Spleen (tissue), 7 donors: ENCODE measurements around the gene HDAC7.

Source experiments
- POLR2A ChIP-seq, 3 donors: fragments of 450-650 bp; IDR thresholded peaks; one replicate each; pipeline ENCODE4 v1.5.1; 2017; ENCODE audit warnings: antibody characterized with exemption in 3 of 3, mild to moderate bottlenecking in 1 of 3
- POLR2AphosphoS5 ChIP-seq, 3 donors: sonication (generic); formaldehyde crosslinking; IDR thresholded peaks; one replicate each; pipeline ENCODE4 v1.5.1; 2017; ENCODE audit warnings: antibody characterized with exemption in 3 of 3
- TF ChIP-seq, protein P1 (sequence below), 11 experiments: fragments of 200-600 bp in 7 of 11; fragments of 450-650 bp in 4 of 11; sonication (generic) in 4 of 11; IDR thresholded peaks in 8 of 11; conservative IDR thresholded peaks in 3 of 11; 1 replicate in 7 of 11; 2 replicates in 4 of 11; pipeline versions ENCODE4 v1.4.0 to v1.8.0; 2016 to 2021; ENCODE audit warnings: antibody characterized with exemption in 11 of 11, inconsistent platforms in 4 of 11, mild to moderate bottlenecking in 1 of 11
- donor health status: DM: no; HTN: no; CAD: no; lungs with moderate emphysema.
- donor health status: DM: no; HTN: no; CAD: no.
- donor health status: DM: no; HTN: no; CAD: no.

DNA sequence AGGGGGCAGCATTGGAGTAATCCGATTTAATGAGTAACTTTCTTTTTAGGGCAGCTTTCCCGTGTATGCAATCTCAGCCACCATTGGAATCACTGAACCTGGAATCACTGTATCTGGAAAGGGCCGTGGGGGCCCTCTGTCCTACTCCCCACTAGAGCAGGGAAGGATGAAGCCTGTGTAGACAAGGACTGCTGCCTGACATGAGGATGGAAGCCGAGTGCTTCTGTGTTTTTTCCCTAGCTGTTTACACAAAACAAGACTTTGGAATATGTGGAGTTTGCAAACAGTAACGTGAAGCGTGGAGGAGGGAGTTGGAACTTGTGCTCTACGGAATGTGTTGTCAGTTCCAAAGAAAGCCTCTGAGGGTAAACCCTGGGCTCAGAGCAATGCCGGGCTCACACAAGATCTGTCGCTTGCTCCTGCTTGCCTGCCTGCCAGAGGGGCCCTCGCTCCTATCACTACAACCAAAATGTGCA, 32.4 kb upstream of the HDAC7 start:
- TF ChIP-seq POLR2A (IDR thresholded peaks at IDR 0.05): no peak
- TF ChIP-seq, protein P1, sequence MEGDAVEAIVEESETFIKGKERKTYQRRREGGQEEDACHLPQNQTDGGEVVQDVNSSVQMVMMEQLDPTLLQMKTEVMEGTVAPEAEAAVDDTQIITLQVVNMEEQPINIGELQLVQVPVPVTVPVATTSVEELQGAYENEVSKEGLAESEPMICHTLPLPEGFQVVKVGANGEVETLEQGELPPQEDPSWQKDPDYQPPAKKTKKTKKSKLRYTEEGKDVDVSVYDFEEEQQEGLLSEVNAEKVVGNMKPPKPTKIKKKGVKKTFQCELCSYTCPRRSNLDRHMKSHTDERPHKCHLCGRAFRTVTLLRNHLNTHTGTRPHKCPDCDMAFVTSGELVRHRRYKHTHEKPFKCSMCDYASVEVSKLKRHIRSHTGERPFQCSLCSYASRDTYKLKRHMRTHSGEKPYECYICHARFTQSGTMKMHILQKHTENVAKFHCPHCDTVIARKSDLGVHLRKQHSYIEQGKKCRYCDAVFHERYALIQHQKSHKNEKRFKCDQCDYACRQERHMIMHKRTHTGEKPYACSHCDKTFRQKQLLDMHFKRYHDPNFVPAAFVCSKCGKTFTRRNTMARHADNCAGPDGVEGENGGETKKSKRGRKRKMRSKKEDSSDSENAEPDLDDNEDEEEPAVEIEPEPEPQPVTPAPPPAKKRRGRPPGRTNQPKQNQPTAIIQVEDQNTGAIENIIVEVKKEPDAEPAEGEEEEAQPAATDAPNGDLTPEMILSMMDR (IDR thresholded peaks at IDR 0.05 in 8 of 11, conservative IDR thresholded peaks at IDR 0.05 in 3 of 11): no peak
- TF ChIP-seq POLR2AphosphoS5 (IDR thresholded peaks at IDR 0.05): no peak
